Measurements from ENCODE around the gene FAM222B.
"Not testable (repeated sequence)": the region's sequence is repeated elsewhere in the genome, so short reads cannot be mapped to it uniquely, and the experiment has no call there.

Gene FAM222B

GRCh38 chr17:28865946-28866752 is 23.6 kb upstream of the FAM222B start:
- no peak for DNase-seq

DNA sequence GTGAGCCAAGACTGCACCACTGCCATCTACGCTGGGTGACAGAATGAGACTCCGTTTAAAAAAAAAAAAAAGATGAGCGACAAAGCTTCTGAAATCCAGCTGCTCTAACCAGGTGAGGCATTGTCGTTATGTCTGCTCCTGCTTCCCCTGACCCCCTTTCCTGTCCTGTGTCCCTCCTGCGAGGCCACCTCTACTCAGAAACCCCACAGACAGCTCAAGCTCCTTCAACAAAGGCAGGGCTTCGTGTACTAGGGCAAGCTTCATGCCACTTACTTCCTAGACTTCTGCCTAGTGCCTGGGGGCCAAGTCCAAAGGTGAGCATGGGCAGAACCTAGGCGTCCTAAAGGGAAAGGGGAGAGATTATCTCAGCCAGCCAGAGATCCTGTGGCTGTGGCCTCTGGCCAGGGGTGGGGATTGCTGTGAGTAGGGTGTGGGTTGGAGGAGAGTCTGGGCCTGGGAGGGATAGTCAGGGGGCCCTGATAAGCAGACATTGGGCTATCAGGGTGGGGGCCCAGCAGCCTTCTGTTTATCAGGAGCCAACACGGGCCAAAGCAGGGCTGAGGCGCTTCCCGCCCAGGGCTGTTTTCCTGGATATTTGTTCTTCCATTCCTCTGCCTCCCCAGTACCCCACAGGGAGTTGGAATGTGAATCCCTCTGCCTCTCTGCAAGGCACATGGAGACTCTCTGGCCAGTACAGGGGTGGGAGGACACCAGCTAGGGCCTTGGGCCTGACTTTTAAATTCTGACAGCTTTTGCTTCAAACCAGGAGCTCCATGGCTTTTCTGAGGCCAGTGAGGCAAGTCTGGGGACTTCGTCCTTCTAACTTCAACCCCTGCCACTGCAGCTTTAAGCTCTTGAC is 22.6 kb upstream of the FAM222B start:
- no peak for DNase-seq

DNA sequence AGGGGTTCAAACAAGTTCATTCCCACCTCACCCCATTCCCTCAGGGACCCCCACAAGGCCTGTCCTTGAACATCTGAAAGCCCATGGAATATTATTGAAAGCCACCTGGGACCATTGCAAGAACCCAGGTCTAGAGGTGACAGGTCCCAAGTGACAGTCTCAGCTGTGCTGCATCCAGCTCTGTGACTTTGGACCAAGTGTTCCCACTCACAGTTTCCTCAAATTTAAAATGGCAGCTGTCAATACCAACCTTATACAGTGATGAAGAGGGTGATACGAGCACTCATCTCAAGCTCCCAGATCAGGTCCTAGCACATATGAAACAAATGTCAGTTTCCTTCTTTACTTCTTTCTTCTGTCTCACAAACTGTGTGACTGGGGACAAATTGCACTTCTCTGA is 21.4 kb upstream of the FAM222B start:
- DNase-seq = no peak

GRCh38 chr17:28862561-28862960 is 20.0 kb upstream of the FAM222B start:
- no peak for DNase-seq

DNA sequence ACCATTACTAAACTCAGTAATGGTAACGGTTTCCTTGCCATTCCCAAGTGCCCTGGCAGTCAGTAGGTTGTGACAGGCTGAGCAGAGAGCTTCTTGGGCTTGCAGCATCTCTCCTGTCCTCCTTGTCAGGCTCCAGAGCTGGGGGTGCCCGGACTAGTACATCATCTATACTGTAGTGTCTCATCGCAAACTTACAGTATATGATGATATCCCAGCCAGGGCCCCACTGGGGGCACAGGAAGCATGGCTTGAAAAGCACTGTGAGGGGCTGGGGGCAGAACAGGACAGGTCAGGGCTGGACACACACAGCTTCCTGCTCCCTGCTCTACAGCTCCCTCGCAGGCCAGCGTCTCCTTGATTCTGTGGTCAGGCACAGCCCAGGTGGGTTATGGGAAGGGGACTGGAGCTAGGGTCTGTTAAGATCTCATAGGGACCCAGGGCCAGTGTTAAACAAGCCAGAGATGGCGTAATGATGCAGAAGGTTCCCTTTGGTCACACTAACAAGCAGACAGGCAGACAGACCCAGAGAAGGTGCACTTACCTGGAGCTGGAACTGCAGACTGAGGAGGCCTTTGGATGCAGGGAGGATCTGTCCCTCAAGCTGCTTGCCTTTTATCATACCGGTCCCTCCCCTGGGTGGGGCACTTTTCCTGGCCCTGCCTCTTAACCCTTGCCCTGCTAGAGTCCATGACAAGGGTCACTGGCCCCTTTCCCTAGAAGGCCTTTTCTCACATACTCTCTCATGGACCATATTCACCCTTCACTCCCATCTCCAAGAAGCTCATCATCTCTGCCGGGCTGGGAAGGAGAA is 19.0 kb upstream of the FAM222B start:
- DNase-seq = no peak

GRCh38 chr17:28860363-28860808 is 17.8 kb upstream of the FAM222B start:
- DNase-seq = no peak

DNA sequence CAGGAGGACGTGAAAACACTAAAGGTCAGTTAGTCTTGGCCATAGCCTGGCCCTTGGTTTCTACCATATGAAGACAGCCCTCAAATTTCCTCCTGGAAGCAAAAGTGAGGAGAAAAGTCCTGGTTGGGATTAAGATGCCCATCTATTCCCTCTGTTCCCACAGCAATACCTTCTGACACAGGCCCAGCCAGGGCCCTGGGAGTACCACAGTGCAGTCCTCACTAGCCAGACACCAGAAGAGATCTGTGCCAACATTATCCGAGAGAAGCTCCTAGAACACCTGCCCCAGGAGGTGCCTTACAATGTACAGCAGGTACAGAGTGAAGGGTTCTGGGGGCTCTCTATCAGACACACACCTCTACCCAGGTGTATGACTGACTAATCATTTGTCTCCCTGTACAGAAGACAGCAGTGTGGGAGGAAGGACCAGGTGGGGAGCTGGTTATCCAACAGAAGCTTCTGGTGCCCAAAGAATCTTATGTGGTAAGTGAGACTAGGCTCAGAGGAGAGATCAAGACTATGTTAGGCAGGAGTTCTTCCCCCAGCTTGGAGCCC is 16.3 kb upstream of the FAM222B start:
- no peak for DNase-seq

DNA sequence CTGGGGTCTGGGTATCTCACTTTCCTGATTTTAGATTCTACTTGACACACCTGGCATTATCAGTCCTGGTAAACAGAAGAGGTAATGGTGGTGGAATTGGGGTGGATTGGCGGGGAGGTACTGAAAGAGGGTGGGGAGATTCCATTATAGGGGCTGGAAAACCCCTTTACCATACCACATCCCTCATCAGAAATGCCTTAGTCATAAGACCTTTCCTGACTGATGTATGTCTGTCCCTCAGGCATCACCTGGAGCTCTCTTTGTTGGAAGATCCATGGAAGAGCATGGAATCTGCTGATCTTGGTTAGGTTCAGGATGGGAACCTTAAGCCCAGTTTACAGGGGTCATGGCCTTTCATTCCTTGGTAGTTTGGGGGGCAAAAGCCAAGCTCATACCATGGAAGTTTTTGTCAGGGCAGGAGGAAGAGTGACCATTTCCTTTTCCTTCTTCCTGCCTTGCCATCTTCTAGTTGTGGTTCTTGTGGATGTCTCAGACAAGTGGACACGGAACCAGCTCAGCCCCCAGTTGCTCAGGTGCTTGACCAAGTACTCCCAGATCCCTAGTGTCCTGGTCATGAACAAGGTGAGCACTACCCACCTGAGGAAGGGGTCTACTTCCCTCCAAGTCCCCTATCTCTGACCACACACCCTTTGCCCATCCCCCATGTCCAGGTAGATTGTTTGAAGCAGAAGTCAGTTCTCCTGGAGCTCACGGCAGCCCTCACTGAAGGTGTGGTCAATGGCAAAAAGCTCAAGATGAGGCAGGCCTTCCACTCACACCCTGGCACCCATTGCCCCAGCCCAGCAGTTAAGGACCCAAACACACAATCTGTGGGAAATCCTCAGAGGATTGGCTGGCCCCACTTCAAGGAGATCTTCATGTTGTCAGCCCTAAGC is 15.6 kb upstream of the FAM222B start:
- DNase-seq = no peak

- DNase-seq = no peak
These were observed 13.5 kb upstream of the FAM222B start for GRCh38 chr17:28856028-28856574.

- DNase-seq = no peak
These were observed 12.7 kb upstream of the FAM222B start for GRCh38 chr17:28855336-28855679.

- DNase-seq = peak; percentile 97
These were observed 12.1 kb upstream of the FAM222B start, which contains the start of gene ERAL1 for GRCh38 chr17:28854457-28855335. Gene ERAL1 (plus strand): TSS chr17:28855016. CDS start chr17:28855035, 19 bp downstream.

DNA sequence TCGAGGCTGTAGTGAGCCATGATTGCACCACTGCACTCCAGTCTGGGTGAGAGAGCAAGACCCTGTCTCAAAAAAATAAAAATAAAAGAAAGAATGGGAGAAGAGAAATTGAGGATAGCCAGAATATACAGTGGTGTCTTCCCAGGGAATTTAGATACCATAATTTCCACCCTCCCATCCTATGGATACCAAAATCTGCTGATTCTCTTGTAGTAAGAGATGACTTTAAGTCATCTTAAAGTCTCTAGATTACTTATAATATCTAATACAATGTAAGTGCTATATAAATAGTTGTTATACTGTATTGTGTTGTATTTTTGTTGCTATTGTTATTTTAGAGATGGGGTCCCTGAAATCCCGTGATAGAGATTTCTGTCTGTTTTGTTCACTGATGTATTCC is 10.7 kb upstream of the FAM222B start:
- no peak for DNase-seq

GRCh38 chr17:28849281-28849680 is 6.7 kb upstream of the FAM222B start:
- no peak for DNase-seq

DNA sequence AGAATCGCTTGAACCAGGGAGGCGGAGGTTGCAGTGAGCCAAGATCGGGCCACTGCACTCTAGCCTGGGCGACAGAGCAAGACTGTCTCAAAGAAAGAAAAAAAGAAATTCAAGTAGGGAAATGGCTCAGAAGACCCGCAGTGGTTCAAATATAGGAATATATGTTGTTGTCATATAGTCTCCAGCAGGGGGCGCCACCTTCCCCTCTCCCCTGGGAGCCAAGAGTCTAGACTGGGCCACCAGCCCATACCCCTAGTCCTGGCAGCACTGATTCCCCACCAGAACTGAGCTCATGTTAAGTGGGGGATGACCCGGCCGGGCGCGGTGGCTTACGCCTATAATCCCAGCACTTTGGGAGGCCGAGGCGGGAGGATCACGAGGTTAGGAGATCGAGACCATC is 6.1 kb upstream of the FAM222B start:
- not testable (repeated sequence) for DNase-seq

DNA sequence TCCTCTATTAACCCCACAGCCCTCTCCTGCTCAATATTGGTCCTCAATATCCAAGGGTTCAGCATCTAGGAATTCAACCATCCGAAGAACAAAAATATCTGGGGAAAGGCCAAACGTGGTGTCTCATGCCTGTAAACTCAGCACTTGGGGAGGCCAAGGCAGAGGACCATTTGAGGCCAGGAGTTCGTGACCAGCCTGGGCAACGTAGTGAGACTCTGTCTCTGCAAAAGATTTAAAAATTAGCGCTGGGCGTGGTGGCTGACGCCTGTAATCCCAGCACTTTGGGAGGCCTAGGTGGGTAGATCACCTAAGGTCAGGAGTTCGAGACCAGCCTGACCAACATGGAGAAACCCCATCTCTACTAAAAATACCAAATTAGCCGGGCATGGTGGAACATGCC is 4.1 kb upstream of the FAM222B start:
- DNase-seq = not testable (repeated sequence)

- DNase-seq = no peak
These were observed 3.6 kb upstream of the FAM222B start for GRCh38 chr17:28846231-28846630.

- DNase-seq = no peak
These were observed 1.2 kb upstream of the FAM222B start for GRCh38 chr17:28843816-28844148.

DNA sequence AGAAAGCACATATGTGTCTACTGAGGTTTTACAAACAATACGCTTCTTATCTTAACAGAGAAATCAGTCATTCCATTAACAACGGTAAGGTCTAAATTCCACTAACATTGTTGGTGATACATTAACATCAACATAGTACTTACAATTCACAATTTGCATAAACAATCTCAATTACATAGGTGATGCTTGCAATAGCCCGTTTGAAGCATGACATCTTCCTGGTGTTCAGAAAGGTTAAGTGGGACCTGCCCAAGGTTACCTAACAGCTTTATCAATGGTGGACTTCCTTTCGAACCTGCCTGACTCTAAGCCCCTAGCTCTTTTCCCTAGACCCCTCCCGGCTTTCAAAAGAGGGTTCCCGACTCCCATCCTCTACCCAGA is 699 bp downstream of the FAM222B start:
- peak; percentile 63 for DNase-seq

DNA sequence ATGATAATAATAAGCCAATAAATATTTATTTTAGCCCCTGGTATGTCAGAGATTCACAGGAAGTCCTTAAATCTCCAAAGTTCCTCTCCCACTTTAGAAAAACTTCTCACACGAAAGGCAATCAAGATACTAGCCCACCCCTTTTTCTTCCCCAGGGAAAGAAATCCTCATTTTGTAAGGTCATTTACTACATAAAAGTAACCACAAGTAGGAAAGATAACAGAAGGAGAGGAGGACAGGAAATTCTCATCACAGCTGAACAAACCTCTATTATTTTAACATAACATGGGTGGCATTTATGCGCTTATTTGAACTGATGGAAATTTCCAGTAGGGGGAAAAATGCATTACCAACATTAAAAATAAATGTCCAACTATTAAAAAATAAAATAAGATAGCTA is 3.4 kb downstream of the FAM222B start:
- no peak for DNase-seq

DNA sequence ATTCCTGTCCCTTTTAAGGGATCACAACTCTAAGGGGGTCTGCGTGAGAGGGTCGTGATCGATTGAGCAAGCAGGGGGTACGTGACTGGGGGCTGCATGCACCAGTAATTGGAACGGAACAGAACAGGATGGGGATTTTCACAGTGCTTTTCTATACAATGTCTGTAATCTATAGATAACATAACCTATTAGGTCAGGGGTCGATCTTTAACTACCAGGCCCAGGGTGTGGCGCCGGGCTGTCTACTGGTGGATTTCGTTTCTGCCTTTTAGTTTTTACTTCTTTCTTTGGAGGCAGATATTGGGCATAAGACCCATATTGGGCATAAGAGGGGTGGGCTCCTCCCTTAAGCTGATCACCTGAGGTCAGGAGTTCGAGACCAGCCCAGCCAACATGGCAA is 6.0 kb downstream of the FAM222B start:
- not testable (repeated sequence) for DNase-seq

- no peak for DNase-seq
These were observed 8.2 kb downstream of the FAM222B start for GRCh38 chr17:28834420-28834819.
